ENCODE data around the gene TULP3.

The TULP3 gene

DNA sequence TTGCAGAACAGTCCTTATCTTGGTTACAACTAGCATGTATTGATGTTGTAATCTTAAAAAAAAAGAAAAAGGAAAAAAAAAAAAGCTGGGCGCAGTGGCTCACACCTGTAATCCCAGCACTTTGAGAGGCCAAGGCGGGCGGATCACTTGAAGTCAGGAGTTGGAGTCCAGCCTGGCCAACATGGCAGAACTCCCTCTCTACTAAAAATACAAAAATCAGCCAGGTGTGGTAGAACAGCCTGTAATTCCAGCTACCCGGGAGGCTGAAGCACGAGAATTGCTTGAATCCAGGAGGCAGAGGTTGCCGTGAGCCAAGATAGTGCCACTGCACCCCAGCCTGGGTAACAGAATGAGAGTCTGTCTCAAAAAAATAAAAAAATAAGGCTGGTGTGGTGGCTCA is 42.9 kb downstream of the TULP3 start:
- Mint-ChIP-seq H3K27ac (no peak overlapping the region), H3K9me3 (no peaks in the 10 kb centered on the region), H3K27me3 (ENCODE audit: low read depth) (no peaks in the 10 kb centered on the region), H3K4me3 (no peak overlapping the region), H3K4me1 (ENCODE audit: low read depth) (no peaks in the 10 kb centered on the region), H3K36me3 (ENCODE audit: low read depth) (peaks cover 15% of the 10 kb centered on the region)

DNA sequence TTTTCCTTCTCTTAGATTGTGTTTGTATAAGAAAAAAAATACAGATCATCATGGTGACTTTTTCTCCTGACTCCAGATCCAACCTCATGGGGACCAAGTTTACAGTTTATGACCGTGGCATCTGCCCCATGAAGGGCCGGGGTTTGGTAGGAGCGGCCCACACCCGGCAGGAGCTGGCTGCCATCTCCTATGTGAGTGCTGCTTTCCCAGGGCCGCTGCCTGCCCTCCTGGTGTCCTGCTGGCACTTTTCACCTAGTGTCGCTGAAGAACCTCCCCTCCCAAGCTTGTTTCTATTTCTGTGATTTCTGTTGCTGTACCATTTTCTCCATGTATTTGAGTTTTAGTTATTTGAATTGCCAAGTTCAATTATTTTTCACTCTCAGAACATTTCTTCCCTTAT is 43.7 kb downstream of the TULP3 start:
- Mint-ChIP-seq H3K27ac (no peak overlapping the region), H3K27me3 (ENCODE audit: low read depth) (no peaks in the 10 kb centered on the region), H3K36me3 (ENCODE audit: low read depth) (peaks cover 15% of the 10 kb centered on the region), H3K4me3 (no peak overlapping the region), H3K9me3 (no peaks in the 10 kb centered on the region), H3K4me1 (ENCODE audit: low read depth) (no peaks in the 10 kb centered on the region)

DNA sequence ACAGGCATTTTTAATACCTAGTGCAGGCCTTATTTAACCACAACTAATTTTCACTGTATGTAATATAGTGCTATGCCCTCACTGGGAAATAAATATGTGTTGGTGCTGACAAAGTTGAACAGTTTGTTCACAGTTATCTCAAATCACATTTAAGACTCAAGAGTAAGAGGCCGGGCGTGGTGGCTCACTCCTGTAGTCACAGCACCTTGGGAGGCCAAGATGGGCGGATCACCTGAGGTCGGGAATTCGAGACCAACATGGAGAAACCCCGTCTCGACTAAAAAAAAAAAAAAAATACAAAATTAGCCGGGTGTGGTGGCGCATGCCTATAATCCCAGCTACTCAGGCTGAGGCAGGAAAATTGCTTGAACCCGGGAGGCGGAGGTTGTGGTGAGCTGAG is 45.6 kb downstream of the TULP3 start:
- no peak overlapping the region for H3K4me3 Mint-ChIP-seq
- no peaks in the 10 kb centered on the region for H3K4me1 Mint-ChIP-seq (ENCODE audit: low read depth)
- H3K27me3 Mint-ChIP-seq (ENCODE audit: low read depth): no peaks in the 10 kb centered on the region
- no peaks in the 10 kb centered on the region for H3K9me3 Mint-ChIP-seq
- peaks cover 11% of the 10 kb centered on the region for H3K36me3 Mint-ChIP-seq (ENCODE audit: low read depth)
- H3K27ac Mint-ChIP-seq: no peak overlapping the region

DNA sequence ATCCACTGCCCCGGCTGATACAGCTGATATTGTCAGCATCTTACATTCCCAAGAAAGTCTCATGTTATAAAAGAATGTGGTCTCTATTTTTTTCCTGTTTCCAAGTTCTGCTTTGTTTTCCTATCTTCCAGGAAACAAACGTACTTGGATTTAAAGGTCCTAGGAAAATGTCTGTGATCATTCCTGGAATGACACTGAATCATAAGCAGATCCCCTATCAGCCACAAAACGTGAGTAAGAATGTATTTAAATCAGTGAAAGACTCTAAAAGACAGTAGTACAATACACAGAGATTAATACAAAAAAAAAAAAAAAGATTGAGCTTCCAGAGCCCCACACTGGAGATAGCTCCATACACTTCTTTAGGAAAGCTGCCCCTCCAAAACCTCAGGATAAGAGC is 46.8 kb downstream of the TULP3 start:
- Mint-ChIP-seq H3K36me3 (ENCODE audit: low read depth) (peaks cover 11% of the 10 kb centered on the region), H3K27me3 (ENCODE audit: low read depth) (no peaks in the 10 kb centered on the region), H3K9me3 (no peaks in the 10 kb centered on the region), H3K4me1 (ENCODE audit: low read depth) (no peaks in the 10 kb centered on the region), H3K4me3 (no peak overlapping the region), H3K27ac (no peak overlapping the region)

DNA sequence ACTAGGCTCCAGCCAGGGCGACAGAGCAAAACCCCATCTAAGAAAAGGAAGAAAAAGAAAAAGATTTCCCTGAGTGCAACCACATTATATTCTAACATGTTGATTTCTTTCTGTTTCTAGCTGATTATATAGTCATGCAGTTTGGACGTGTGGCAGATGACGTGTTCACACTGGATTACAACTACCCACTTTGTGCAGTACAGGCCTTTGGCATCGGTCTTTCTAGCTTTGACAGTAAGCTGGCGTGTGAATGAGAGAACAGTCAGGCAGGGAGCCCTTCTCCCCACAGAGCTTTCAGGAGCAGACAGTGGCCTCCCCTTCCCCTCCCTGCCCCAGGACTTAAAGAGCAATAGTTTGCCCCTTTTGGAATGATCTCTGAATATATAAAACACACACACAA is 48.5 kb downstream of the TULP3 start:
- H3K27ac Mint-ChIP-seq: no peak overlapping the region

DNA sequence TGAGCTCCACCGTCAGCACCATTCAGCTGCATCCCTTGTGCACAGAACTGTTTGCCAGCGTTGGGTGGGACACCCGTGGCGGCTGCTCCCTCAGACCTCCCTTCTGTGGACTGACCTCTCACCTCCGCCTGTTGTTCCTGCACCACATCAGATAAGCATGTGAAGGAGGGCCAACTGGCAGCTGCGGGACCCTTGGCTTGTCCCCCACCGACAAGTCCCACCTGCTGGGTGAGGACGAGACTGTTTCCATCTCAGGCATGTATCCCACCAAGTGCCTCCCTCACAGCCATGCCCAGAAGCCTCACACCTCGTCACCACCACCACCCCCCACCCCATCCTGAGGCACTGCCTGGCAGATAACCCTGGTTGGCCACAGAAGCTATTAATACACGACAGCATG is 49.9 kb downstream of the TULP3 start:
- Mint-ChIP-seq H3K9me3 (no peaks in the 10 kb centered on the region), H3K36me3 (ENCODE audit: low read depth) (peaks cover 6% of the 10 kb centered on the region), H3K4me3 (no peak overlapping the region), H3K27me3 (ENCODE audit: low read depth) (no peaks in the 10 kb centered on the region), H3K27ac (no peak overlapping the region), H3K4me1 (ENCODE audit: low read depth) (peaks cover 3% of the 10 kb centered on the region)

More for the DNA sequence above, 48.5 kb downstream of the TULP3 start:
- H3K9me3 Mint-ChIP-seq: no peaks in the 10 kb centered on the region
- no peaks in the 10 kb centered on the region for H3K27me3 Mint-ChIP-seq (ENCODE audit: low read depth)
- peaks cover 11% of the 10 kb centered on the region for H3K36me3 Mint-ChIP-seq (ENCODE audit: low read depth)
- no peaks in the 10 kb centered on the region for H3K4me1 Mint-ChIP-seq (ENCODE audit: low read depth)
- no peak overlapping the region for H3K4me3 Mint-ChIP-seq

DNA sequence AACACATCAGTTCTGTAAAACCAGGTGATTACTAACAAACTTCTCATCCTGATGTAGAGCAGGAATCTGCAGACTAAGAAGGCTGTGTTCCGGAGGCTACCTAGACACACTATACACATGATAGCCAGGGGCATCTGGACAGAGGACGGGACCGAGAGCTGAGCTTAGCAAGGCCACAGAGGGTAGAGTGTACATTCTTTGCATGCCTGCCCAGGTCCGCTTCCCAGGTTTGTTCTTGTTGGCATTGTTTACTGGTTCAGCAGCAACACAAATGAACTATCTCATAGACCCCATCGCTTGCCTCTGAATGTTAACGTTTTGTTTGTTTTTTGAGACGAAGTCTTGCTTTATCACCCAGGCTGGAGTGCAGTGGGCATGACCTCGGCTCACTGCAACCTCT is 50.8 kb downstream of the TULP3 start:
- Mint-ChIP-seq H3K27me3 (ENCODE audit: low read depth) (no peaks in the 10 kb centered on the region), H3K27ac (no peak overlapping the region), H3K9me3 (no peaks in the 10 kb centered on the region), H3K36me3 (ENCODE audit: low read depth) (peaks cover 6% of the 10 kb centered on the region), H3K4me3 (no peak overlapping the region), H3K4me1 (ENCODE audit: low read depth) (peaks cover 3% of the 10 kb centered on the region)

DNA sequence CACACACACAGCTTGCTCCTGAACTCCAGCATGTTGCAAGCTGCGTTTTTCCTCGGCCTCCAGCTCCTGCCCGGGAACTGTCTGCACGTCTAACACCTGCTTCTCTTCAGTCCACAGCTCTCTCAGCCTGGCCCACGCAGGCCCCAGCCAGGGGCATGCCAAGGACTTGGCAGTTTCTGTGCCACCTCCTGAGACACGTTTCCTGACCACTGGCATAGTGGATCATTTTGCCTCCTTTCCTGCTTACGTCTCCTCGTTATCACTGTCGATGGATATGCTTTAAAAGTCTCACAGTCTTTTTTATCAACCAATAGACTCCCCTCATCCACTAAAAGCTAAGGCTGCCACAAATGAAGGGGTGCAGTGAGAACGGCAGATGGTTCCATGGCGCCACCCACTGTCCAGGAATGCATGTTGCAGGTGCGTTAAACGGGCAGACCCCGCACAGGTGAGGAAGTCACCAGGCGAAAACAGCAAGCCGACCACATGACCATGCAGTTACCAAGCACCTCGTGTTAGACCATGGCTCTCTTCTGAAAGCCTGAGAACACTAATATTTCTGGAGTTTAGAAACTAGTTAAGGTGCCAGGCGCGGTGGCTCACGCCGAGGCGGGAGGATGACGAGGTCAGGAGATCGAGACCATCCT is 53.8 kb downstream of the TULP3 start:
- H3K4me3 Mint-ChIP-seq: peak overlapping the region; percentile 21

DNA sequence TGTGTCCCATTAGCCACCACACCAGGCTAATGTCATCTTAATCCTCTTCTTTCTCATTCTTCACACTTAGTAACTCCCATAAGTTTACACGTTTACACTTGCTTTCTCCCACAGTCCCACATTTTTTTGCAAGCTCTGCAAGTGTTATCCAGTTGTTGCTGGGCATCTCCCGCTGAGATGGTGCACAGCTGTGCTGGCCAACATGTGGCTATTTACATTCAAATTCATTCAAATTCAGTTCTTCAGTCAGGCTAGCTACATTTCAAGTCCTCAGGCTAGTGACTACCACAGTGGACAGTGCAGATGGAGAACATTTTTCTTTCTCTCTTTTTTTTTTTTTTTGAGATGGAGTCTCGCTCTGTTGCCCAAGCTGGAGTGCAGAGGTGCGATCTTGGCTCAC is 58.7 kb downstream of the TULP3 start:
- H3K36me3 Mint-ChIP-seq (ENCODE audit: low read depth): no peaks in the 10 kb centered on the region
- H3K27ac Mint-ChIP-seq: no peak overlapping the region
- H3K9me3 Mint-ChIP-seq: no peaks in the 10 kb centered on the region
- no peak overlapping the region for H3K4me3 Mint-ChIP-seq
- peaks cover 5% of the 10 kb centered on the region for H3K27me3 Mint-ChIP-seq (ENCODE audit: low read depth)
- H3K4me1 Mint-ChIP-seq (ENCODE audit: low read depth): peaks cover 3% of the 10 kb centered on the region

More for the DNA sequence above, 53.8 kb downstream of the TULP3 start:
- Mint-ChIP-seq H3K4me1 (ENCODE audit: low read depth) (peaks cover 3% of the 10 kb centered on the region), H3K9me3 (no peaks in the 10 kb centered on the region), H3K27ac (no peak overlapping the region), H3K27me3 (ENCODE audit: low read depth) (no peaks in the 10 kb centered on the region), H3K36me3 (ENCODE audit: low read depth) (no peaks in the 10 kb centered on the region)

DNA sequence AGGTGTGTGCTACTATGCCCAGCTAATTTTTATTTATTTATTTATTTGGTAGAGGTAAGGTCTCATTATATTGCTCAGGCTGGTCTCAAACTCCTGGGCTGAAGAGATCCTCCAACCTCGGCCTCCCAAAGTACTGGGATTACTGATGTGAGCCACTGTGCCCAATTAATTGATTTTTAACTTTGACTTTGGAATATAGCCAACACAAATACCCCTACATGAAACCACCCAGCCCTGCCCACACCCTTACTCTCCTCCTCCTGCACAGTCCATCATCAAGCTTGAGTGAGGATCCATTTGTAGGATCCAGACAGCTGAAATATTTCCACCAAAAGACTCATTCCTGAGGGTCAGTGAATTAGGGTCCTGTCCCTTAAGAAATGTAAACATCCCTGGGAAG is 65.2 kb downstream of the TULP3 start:
- peaks cover 3% of the 10 kb centered on the region for H3K36me3 Mint-ChIP-seq (ENCODE audit: low read depth)
- H3K4me1 Mint-ChIP-seq (ENCODE audit: low read depth): peaks cover 14% of the 10 kb centered on the region
- no peaks in the 10 kb centered on the region for H3K9me3 Mint-ChIP-seq

DNA sequence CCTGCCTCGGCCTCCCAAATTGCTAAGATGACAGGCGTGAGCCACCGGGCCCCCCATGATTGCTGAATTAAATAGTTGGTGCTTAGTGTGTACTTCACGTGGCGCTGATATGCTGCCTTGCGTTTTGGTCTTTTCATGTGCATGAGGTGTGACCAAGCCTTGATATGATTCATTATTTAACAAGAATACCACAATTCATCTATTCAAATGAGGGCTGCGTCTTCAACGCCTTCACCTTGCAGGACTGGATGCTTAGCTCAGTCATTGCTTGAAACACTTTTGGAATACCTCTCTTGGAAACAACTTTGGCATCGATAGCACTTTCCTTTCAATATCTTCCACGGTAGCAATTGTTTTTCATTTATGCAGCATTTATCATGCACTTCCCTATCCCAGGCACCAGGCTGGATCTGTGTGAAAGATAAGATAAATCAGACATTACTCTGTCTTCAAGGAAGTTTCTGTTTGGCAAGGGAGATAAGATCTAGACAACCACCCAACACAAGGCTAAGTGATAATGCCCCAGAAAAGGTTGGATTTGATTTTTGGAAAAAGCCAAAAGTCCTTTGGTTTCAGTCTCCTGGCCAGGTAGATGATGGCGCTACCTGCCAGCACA is 67.2 kb downstream of the TULP3 start:
- Mint-ChIP-seq H3K27ac (no peak overlapping the region), H3K4me3 (peak overlapping the region; percentile 85), H3K36me3 (ENCODE audit: low read depth) (peaks cover 3% of the 10 kb centered on the region), H3K9me3 (no peaks in the 10 kb centered on the region), H3K27me3 (ENCODE audit: low read depth) (peaks cover 50% of the 10 kb centered on the region), H3K4me1 (ENCODE audit: low read depth) (peaks cover 14% of the 10 kb centered on the region)

More for the DNA sequence above, 65.2 kb downstream of the TULP3 start:
- no peak overlapping the region for H3K27ac Mint-ChIP-seq
- H3K27me3 Mint-ChIP-seq (ENCODE audit: low read depth): peaks cover 37% of the 10 kb centered on the region
- H3K4me3 Mint-ChIP-seq: no peak overlapping the region

DNA sequence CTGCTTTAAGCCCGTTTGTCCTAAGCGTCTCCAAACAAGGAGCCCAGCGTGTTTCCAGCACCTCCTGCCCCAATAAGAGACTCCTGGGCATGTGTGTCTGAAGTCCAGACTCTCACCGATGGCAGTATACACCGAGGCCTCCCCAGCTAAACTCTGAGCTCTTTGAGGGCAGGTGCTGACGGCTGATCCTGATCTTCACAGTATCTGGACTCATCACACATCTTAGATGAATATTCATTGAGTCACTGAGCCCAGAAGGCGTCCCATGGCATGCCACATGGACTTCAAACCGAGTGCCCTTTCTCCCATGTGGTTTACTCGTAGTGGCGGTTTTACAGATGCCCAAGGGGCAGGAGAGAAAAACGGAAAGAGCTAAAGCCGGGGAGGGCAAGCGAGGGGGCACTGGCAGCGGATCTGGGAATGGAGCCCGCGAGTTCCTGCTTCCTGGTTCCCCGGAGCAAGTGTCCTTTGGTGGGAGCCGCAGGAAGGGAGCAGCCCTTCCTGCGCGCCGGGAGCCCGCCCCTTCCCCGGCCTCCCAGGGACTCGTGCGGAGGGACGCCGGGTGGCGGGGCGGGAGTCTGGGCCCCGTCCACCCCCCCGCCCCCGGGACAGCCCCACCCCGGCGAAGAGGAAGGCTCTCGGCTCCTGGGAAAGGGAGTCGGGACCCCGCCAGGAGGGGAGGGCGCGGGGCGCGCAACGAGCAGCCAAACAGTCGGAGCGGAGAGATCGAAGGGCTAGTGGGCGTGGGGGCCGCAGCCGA is 67.9 kb downstream of the TULP3 start:
- Mint-ChIP-seq H3K27ac (no peak overlapping the region), H3K4me3 (peak overlapping the region; percentile 85), H3K9me3 (no peaks in the 10 kb centered on the region), H3K27me3 (ENCODE audit: low read depth) (peaks cover 57% of the 10 kb centered on the region), H3K4me1 (ENCODE audit: low read depth) (peaks cover 14% of the 10 kb centered on the region), H3K36me3 (ENCODE audit: low read depth) (peaks cover 3% of the 10 kb centered on the region)

DNA sequence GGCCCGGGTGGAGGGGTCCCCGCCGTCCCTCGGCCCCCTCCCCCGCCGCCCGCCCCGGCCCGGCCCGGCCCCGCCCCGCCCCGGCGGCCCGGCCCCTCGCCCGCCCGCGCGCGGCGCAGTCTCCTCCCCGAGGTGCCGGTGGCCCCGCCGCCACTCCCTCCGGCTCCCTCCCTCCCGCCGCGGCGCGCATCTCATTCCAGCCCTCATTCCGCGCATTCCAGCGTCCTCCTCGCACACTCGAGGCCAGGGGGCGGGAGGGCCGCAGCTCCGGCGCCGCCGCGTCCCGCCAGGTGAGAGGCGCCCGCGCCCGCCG is 68.5 kb downstream of the TULP3 start, which contains the start of gene TEAD4:
TSS of gene TEAD4 (plus strand) at position 206 of the 313 bp plus-strand sequence.
- peaks cover 3% of the 10 kb centered on the region for H3K36me3 Mint-ChIP-seq (ENCODE audit: low read depth)
- H3K4me1 Mint-ChIP-seq (ENCODE audit: low read depth): peaks cover 14% of the 10 kb centered on the region
- H3K27me3 Mint-ChIP-seq (ENCODE audit: low read depth): peaks cover 58% of the 10 kb centered on the region
- peak within 1 kb of the TSS; percentile 85 for H3K4me3 Mint-ChIP-seq
- no peak within 1 kb of the TSS for H3K27ac Mint-ChIP-seq
- H3K9me3 Mint-ChIP-seq: no peaks in the 10 kb centered on the region

DNA sequence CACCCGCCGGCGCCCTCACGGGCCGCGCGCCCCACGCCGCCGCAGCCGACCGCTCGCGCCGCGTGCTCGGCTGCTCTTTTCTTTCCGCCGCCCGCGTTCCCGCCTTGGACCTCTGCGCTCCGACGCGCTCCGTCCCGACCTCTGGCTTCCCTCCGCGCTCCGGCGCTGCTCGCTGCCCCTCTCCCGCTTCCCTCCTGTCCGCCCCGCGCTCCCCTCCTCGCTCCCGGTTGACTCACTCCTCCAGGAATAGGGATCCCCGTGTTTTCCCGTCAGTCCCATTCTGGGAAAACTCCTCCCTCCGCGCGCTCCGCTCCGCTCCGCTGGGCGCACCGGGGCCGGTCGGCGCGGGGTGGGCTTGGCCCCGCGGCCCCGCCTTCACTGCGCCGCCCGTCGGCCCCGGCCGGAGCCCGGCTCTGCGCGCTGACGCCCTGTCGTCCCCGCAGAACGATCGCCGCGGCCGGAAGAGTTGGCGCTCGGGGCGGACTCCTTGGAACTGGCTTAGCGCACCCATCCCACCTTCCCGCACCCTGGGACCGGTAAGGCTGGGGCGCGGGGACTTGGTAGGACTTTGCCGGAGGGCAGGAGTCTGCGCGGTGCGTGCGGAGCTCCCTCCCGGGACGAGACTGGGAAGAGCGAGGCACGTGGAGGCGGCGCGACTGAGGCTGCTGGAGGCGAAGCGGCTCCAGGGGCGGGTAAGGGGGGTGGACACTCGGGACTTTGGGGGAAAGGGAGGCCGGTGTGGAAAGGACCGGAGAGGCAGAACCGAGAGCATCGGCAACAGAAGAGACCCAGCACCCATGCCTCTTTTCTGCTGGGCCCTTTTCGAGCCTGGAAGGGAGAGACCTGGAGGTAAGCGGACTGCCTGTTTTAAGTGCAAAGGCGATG is 69.1 kb downstream of the TULP3 start:
- Mint-ChIP-seq H3K4me1 (ENCODE audit: low read depth) (peaks cover 14% of the 10 kb centered on the region), H3K9me3 (no peaks in the 10 kb centered on the region), H3K27ac (no peak overlapping the region), H3K27me3 (ENCODE audit: low read depth) (peaks cover 58% of the 10 kb centered on the region), H3K4me3 (peak overlapping the region; percentile 71), H3K36me3 (ENCODE audit: low read depth) (peaks cover 3% of the 10 kb centered on the region)
